ENCODE data around the gene AACS.

- TF ChIP-seq CTCF (IDR thresholded peaks at IDR 0.05; ENCODE audit: low read depth, low read length, poor library complexity, severe bottlenecking), result no peak
- no peak for TF ChIP-seq EZH2phosphoT487 (IDR thresholded peaks at IDR 0.05; ENCODE audit: borderline replicate concordance, low read length)
Observed at GRCh38 chr12:125056306-125056705, 8.9 kb upstream of the AACS start.

Data from DOHH2 (cell line).